SH-SY5Y (cell line): ENCODE measurements around the gene POU5F1.

Source experiments
- GATA2 ChIP-seq: IDR thresholded peaks from 2 replicates; pipeline ENCODE4 v1.6.1; 2011; ENCODE audit warnings: mild to moderate bottlenecking, low read depth, low read length
- GATA3 ChIP-seq: IDR thresholded peaks from 2 replicates; pipeline ENCODE4 v1.6.1; 2011; ENCODE audit warnings: low read depth, mild to moderate bottlenecking, low read length, moderate library complexity

GRCh38 chr6:31174378-31174777 is 3.9 kb upstream of the POU5F1 start:
- TF ChIP-seq GATA2 (no peak), GATA3 (no peak)
